Measurements from ENCODE around the gene KIF5A. TPM values are rescaled to one million over a fixed set of nuclear protein-coding genes. Genes with fewer than 3 reads are reported as not detected.

Gene KIF5A
- total and polyA plus RNA-seq, 2 of the 13 experiments (the other 11 are each of a cell fraction or from before 2014, with no cell fraction given): 1.6 to 11.9 TPM

- in situ Hi-C loops (cut with HindIII; ENCODE audit: extremely low pct_ligation_motif_present, low pct_unique_long_range_greater_than_20kb): no loop called here
- TF ChIP-seq KDM3A (CRISPR knock-in tag; IDR thresholded peaks at IDR 0.05; ENCODE audit: low read depth) (no peak), KDM2A (CRISPR knock-in tag; IDR thresholded peaks at IDR 0.05; ENCODE audit: borderline replicate concordance, low read depth) (no peak), SPEN (CRISPR knock-in tag; IDR thresholded peaks at IDR 0.05; ENCODE audit: low read depth) (no peak), EZH2 (conservative IDR thresholded peaks at IDR 0.05; ENCODE audit: low read depth, low read length) (no peak)
- CTCF ChIA-PET (ENCODE audit: low intra/inter-chr PET ratio, low total read pairs): no interaction called here
- intact Hi-C loops (cut with micrococcal nuclease; ENCODE audit: unreplicated experiment): no loop called here
- peaks cover 19 to 44% of the 10 kb centered on the region in 2 experiments; a peak in 4 of 5 replicates for H3K36me3 ChIP-seq (replicated peaks in 1 of 2; ENCODE audit: control insufficient read depth in 1 of 2, insufficient read depth in 2 of 2, low read length in 2 of 2)
- H4K20me1 ChIP-seq (ENCODE audit: insufficient read depth, low read length): no peaks in the 10 kb centered on the region
- no peak for ATAC-seq
- H3K9me3 ChIP-seq (ENCODE audit: low read length): no peaks in the 10 kb centered on the region
- H3K27ac ChIP-seq (ENCODE audit: extremely low read length, insufficient read depth, low read length): no peak overlapping the region
- H3K4me3 ChIP-seq (replicated peaks in 1 of 3; ENCODE audit: insufficient read depth in 1 of 3, low read depth in 2 of 3, low read length in 3 of 3): no peak overlapping the region
- POLR2A ChIA-PET: interaction anchor here (1.4 kb wide), 1 partner anchor 11 kb away, joined by 4 read pairs; no protein-coding TSS in a partner anchor
- no peak overlapping the region for H3K4me2 ChIP-seq (ENCODE audit: low read depth, low read length)
- no peak overlapping the region for H2AFZ ChIP-seq (ENCODE audit: low read length)
- H3K4me1 ChIP-seq (ENCODE audit: insufficient read depth, low read length): no peaks in the 10 kb centered on the region
- H3K9ac ChIP-seq (ENCODE audit: insufficient read depth, low read depth, low read length): no peak overlapping the region
- no peak for FAIRE-seq
- no peak for DNase-seq (ENCODE audit: low spot score)
- WGBS (ENCODE audit: low lambda C conversion rate): 100% methylated on average over 1 of the region's 1 CpG
- H3K79me2 ChIP-seq (ENCODE audit: insufficient read depth, low read length): no peaks in the 10 kb centered on the region
- H3K27me3 ChIP-seq (ENCODE audit: control insufficient read depth in 1 of 2, insufficient read depth in 2 of 2, low read length in 2 of 2): no peaks in the 10 kb centered on the region
- no TSS peak for BruUV-seq (replicated peaks)
Measured at GRCh38 chr12:57536597-57536942, 13.3 kb upstream of the KIF5A start.

- Histone ChIP-seq H3K79me2 (ENCODE audit: insufficient read depth, low read length) (no peaks in the 10 kb centered on the region), H2AFZ (ENCODE audit: low read length) (no peak overlapping the region), H3K4me3 (replicated peaks in 1 of 3; ENCODE audit: insufficient read depth in 1 of 3, low read depth in 2 of 3, low read length in 3 of 3) (no peak overlapping the region), H3K4me2 (ENCODE audit: low read depth, low read length) (no peak overlapping the region), H3K36me3 (replicated peaks in 1 of 2; ENCODE audit: control insufficient read depth in 1 of 2, insufficient read depth in 2 of 2, low read length in 2 of 2) (peaks cover 7 to 23% of the 10 kb centered on the region in 2 experiments; a peak in 4 of 5 replicates), H3K27ac (ENCODE audit: extremely low read length, insufficient read depth, low read length) (no peak overlapping the region), H3K27me3 (ENCODE audit: control insufficient read depth in 1 of 2, insufficient read depth in 2 of 2, low read length in 2 of 2) (no peaks in the 10 kb centered on the region), H3K9ac (ENCODE audit: insufficient read depth, low read depth, low read length) (no peak overlapping the region), H3K4me1 (ENCODE audit: insufficient read depth, low read length) (no peaks in the 10 kb centered on the region), H4K20me1 (ENCODE audit: insufficient read depth, low read length) (no peaks in the 10 kb centered on the region), H3K9me3 (ENCODE audit: low read length) (no peaks in the 10 kb centered on the region)
- ATAC-seq (no peak), DNase-seq (ENCODE audit: low spot score) (no peak), FAIRE-seq (no peak)
- in situ Hi-C loops (cut with HindIII; ENCODE audit: extremely low pct_ligation_motif_present, low pct_unique_long_range_greater_than_20kb) (no loop called here), intact Hi-C loops (cut with micrococcal nuclease; ENCODE audit: unreplicated experiment) (no loop called here)
- CTCF ChIA-PET (ENCODE audit: low intra/inter-chr PET ratio, low total read pairs): no interaction called here
- BruUV-seq (replicated peaks): no TSS peak
- POLR2A ChIA-PET: interaction anchor here (1.2 to 1.7 kb wide), 3 partner anchors 9 to 37 kb away, joined by 4 to 7 read pairs (median 5); no protein-coding TSS in a partner anchor
- 96% methylated on average over 4 of the region's 5 CpGs for WGBS (ENCODE audit: low lambda C conversion rate)
- TF ChIP-seq ZNF841 (CRISPR knock-in tag; IDR thresholded peaks at IDR 0.05; ENCODE audit: borderline replicate concordance): no peak
- TF ChIP-seq MIER2 (CRISPR knock-in tag; IDR thresholded peaks at IDR 0.05): no peak
- no peak for TF ChIP-seq ZBTB33 (CRISPR knock-in tag; IDR thresholded peaks at IDR 0.05)
- TF ChIP-seq, protein P1, sequence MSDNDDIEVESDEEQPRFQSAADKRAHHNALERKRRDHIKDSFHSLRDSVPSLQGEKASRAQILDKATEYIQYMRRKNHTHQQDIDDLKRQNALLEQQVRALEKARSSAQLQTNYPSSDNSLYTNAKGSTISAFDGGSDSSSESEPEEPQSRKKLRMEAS (IDR thresholded peaks at IDR 0.05): no peak
- TF ChIP-seq CCDC6 (CRISPR knock-in tag; IDR thresholded peaks at IDR 0.05): no peak
- no peak for TF ChIP-seq KAT2B (IDR thresholded peaks at IDR 0.05; ENCODE audit: borderline replicate concordance, low read depth, low read length)
- TF ChIP-seq U2AF2 (IDR thresholded peaks at IDR 0.05; ENCODE audit: low read depth, low read length): no peak
- TF ChIP-seq, protein P2, sequence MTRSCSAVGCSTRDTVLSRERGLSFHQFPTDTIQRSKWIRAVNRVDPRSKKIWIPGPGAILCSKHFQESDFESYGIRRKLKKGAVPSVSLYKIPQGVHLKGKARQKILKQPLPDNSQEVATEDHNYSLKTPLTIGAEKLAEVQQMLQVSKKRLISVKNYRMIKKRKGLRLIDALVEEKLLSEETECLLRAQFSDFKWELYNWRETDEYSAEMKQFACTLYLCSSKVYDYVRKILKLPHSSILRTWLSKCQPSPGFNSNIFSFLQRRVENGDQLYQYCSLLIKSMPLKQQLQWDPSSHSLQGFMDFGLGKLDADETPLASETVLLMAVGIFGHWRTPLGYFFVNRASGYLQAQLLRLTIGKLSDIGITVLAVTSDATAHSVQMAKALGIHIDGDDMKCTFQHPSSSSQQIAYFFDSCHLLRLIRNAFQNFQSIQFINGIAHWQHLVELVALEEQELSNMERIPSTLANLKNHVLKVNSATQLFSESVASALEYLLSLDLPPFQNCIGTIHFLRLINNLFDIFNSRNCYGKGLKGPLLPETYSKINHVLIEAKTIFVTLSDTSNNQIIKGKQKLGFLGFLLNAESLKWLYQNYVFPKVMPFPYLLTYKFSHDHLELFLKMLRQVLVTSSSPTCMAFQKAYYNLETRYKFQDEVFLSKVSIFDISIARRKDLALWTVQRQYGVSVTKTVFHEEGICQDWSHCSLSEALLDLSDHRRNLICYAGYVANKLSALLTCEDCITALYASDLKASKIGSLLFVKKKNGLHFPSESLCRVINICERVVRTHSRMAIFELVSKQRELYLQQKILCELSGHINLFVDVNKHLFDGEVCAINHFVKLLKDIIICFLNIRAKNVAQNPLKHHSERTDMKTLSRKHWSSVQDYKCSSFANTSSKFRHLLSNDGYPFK (CRISPR knock-in tag; IDR thresholded peaks at IDR 0.05; ENCODE audit: borderline replicate concordance): no peak
- TF ChIP-seq IRF2 (CRISPR knock-in tag; IDR thresholded peaks at IDR 0.05): no peak
- TF ChIP-seq KMT2A (CRISPR knock-in tag; IDR thresholded peaks at IDR 0.05): no peak
- no peak for TF ChIP-seq RARA (CRISPR knock-in tag; IDR thresholded peaks at IDR 0.05)
Measured at GRCh38 chr12:57539134-57539768, 10.6 kb upstream of the KIF5A start.
